ENCODE data around the gene PLEKHG7. TPM values are rescaled to one million over a fixed set of nuclear protein-coding genes. Genes with fewer than 3 reads are reported as not detected.

Gene PLEKHG7
- total and polyA plus RNA-seq, 9 of the 15 experiments (the other 6 are each of a cell fraction or from before 2014, with no cell fraction given) = 0.03 TPM; not detected in 8

DNA sequence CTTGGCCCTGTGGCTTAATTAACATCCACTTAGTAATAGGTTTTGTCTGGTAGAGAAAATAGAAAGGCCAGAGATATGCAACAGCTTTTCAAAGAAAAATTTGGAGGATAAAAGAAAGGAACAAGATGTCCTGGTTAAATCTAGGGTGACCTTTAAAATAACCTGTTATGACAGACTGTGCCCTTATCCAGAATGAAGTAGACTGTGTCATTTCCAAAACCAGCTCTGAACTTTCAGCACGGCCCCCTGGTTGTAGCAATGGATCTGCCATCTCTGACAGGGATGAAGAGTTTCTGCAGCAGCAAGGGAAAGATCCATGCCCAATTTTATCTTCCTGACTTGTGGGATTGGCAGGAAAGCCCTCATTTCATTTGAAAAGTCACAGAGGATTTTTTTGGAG is 5.1 kb downstream of the PLEKHG7 start:
- ChIA-PET POLR2A (no interaction called here), CTCF (ENCODE audit: low intra/inter-chr PET ratio) (no interaction called here)
- Histone ChIP-seq H3K27me3 (ENCODE audit: control insufficient read depth in 2 of 2, insufficient read depth in 2 of 2, low read length in 2 of 2) (peaks cover 13 to 26% of the 10 kb centered on the region in 2 experiments; a peak in 4 of 5 replicates), H3K4me2 (ENCODE audit: insufficient read depth, low read length) (no peak overlapping the region), H3K4me1 (replicated peaks in 1 of 2; ENCODE audit: control insufficient read depth in 2 of 2, insufficient read depth in 2 of 2, low read length in 2 of 2) (no peaks in the 10 kb centered on the region), H3K27ac (ENCODE audit: extremely low read depth, low read depth, low read length) (no peak overlapping the region), H3K36me3 (ENCODE audit: control insufficient read depth, insufficient read depth, low read length) (no peaks in the 10 kb centered on the region), H3K79me2 (ENCODE audit: control insufficient read depth, insufficient read depth, low read length) (no peaks in the 10 kb centered on the region), H3K4me3 (no peak overlapping the region), H2AFZ (ENCODE audit: low read depth, low read length) (no peak overlapping the region), H3K9me3 (replicated peaks; ENCODE audit: control insufficient read depth, insufficient read depth, low read depth, low read length) (no peaks in the 10 kb centered on the region), H4K20me1 (replicated peaks; ENCODE audit: control insufficient read depth, insufficient read depth, low read length) (no peaks in the 10 kb centered on the region), H3K9me1 (ENCODE audit: control insufficient read depth, insufficient read depth, low read length) (no peaks in the 10 kb centered on the region), H3K9ac (ENCODE audit: insufficient read depth in 1 of 2, low read depth in 2 of 2, low read length in 2 of 2) (no peak overlapping the region)
- DNase-seq (ENCODE audit: extremely low read depth in 1 of 4, low spot score in 3 of 4) (no peak), ATAC-seq (no peak), FAIRE-seq (no peak)
- intact Hi-C loops (cut with micrococcal nuclease) = no loop called here
- no TSS peak for BruUV-seq (replicated peaks)
- in situ Hi-C loops (cut with MboI) = no loop called here
- TF ChIP-seq, protein P1, sequence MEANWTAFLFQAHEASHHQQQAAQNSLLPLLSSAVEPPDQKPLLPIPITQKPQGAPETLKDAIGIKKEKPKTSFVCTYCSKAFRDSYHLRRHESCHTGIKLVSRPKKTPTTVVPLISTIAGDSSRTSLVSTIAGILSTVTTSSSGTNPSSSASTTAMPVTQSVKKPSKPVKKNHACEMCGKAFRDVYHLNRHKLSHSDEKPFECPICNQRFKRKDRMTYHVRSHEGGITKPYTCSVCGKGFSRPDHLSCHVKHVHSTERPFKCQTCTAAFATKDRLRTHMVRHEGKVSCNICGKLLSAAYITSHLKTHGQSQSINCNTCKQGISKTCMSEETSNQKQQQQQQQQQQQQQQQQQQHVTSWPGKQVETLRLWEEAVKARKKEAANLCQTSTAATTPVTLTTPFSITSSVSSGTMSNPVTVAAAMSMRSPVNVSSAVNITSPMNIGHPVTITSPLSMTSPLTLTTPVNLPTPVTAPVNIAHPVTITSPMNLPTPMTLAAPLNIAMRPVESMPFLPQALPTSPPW (CRISPR knock-in tag; IDR thresholded peaks at IDR 0.05) = no peak
- TF ChIP-seq TBL1XR1 (IDR thresholded peaks at IDR 0.05; ENCODE audit: low read length in 2 of 2) (no peak), ZNF124 (CRISPR knock-in tag; IDR thresholded peaks at IDR 0.05) (no peak), GTF2E2 (tag; IDR thresholded peaks at IDR 0.05) (no peak), ZNF146 (CRISPR knock-in tag; IDR thresholded peaks at IDR 0.05; ENCODE audit: unreplicated experiment) (no peak), HNRNPLL (IDR thresholded peaks at IDR 0.05; ENCODE audit: low read depth, low read length, poor library complexity, severe bottlenecking) (no peak), BRD4 (IDR thresholded peaks at IDR 0.05) (no peak), HMG20A (CRISPR knock-in tag; conservative IDR thresholded peaks at IDR 0.05) (no peak), DIDO1 (tag; IDR thresholded peaks at IDR 0.05; ENCODE audit: low read depth) (no peak), RBBP5 (IDR thresholded peaks at IDR 0.05; ENCODE audit: borderline replicate concordance, insufficient read depth, low read length, poor library complexity, severe bottlenecking) (no peak), RCOR1 (IDR thresholded peaks at IDR 0.05; ENCODE audit: borderline replicate concordance in 1 of 2, low read depth in 2 of 2, low read length in 2 of 2) (no peak), POLR2G (IDR thresholded peaks at IDR 0.05; ENCODE audit: low read depth, low read length) (no peak), THRAP3 (IDR thresholded peaks at IDR 0.05; ENCODE audit: borderline replicate concordance) (no peak), SREBF2 (CRISPR knock-in tag; IDR thresholded peaks at IDR 0.05) (no peak), ZNF41 (CRISPR knock-in tag; conservative IDR thresholded peaks at IDR 0.05) (no peak), C11orf30 (IDR thresholded peaks at IDR 0.05; ENCODE audit: low read depth) (no peak)
- TF ChIP-seq, protein P2, sequence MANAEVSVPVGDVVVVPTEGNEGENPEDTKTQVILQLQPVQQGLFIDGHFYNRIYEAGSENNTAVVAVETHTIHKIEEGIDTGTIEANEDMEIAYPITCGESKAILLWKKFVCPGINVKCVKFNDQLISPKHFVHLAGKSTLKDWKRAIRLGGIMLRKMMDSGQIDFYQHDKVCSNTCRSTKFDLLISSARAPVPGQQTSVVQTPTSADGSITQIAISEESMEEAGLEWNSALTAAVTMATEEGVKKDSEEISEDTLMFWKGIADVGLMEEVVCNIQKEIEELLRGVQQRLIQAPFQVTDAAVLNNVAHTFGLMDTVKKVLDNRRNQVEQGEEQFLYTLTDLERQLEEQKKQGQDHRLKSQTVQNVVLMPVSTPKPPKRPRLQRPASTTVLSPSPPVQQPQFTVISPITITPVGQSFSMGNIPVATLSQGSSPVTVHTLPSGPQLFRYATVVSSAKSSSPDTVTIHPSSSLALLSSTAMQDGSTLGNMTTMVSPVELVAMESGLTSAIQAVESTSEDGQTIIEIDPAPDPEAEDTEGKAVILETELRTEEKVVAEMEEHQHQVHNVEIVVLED (CRISPR knock-in tag; IDR thresholded peaks at IDR 0.05) = no peak
- TF ChIP-seq, protein P3, sequence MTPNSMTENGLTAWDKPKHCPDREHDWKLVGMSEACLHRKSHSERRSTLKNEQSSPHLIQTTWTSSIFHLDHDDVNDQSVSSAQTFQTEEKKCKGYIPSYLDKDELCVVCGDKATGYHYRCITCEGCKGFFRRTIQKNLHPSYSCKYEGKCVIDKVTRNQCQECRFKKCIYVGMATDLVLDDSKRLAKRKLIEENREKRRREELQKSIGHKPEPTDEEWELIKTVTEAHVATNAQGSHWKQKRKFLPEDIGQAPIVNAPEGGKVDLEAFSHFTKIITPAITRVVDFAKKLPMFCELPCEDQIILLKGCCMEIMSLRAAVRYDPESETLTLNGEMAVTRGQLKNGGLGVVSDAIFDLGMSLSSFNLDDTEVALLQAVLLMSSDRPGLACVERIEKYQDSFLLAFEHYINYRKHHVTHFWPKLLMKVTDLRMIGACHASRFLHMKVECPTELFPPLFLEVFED (CRISPR knock-in tag; conservative IDR thresholded peaks at IDR 0.05) = no peak
- WGBS (ENCODE audit: insufficient coverage, low coverage, missing lambda C conversion rate) = 0% methylated on average over 1 of the region's 1 CpG
